Measurements from ENCODE around the gene PRICKLE2.

- TF ChIP-seq POLR2AphosphoS5 (IDR thresholded peaks at IDR 0.05) (no peak), CTCF (IDR thresholded peaks at IDR 0.05 in 8 of 11, conservative IDR thresholded peaks at IDR 0.05 in 3 of 11) (no peak)
These were observed 72.4 kb downstream of the PRICKLE2 start for GRCh38 chr3:64152676-64153466.

Data from spleen (tissue), 7 donors.